Type B pancreatic cell (in vitro differentiated cells): ENCODE results near the gene HIVEP3. TPM values are rescaled to one million over a fixed set of nuclear protein-coding genes. Genes with fewer than 3 reads are reported as not detected.
"Not testable (repeated sequence)": the region's sequence is repeated elsewhere in the genome, so short reads cannot be mapped to it uniquely, and the experiment has no call there.

ENCODE experiments used
- DNase-seq: peaks from one replicate; pipeline ENCODE4 v3.0.0; 2021; ENCODE audit warnings: mixed read lengths; ENCODE audit not compliant: unreplicated experiment; ENCODE audit errors: extremely low spot score
- H3K27ac Mint-ChIP-seq: 2 replicates; pipeline ENCODE4 v1.8.0; 2021; ENCODE audit warnings: mild to moderate bottlenecking, mixed read lengths
- H3K27me3 Mint-ChIP-seq: 2 replicates; pipeline ENCODE4 v1.8.0; 2021; ENCODE audit warnings: mixed read lengths
- H3K36me3 Mint-ChIP-seq: 2 replicates; pipeline ENCODE4 v1.8.0; 2021; ENCODE audit warnings: mixed read lengths
- H3K4me1 Mint-ChIP-seq: one replicate; pipeline ENCODE4 v1.8.0; 2021; ENCODE audit warnings: mixed read lengths; ENCODE audit not compliant: unreplicated experiment
- H3K4me3 Mint-ChIP-seq: 2 replicates; pipeline ENCODE4 v1.8.0; 2021; ENCODE audit warnings: mild to moderate bottlenecking, mixed read lengths
- H3K9me3 Mint-ChIP-seq: 2 replicates; pipeline ENCODE4 v1.8.0; 2021; ENCODE audit warnings: mixed read lengths
- CTCF ChIP-seq: fragments of 200-600 bp; sonication (generic); conservative IDR thresholded peaks from 2 replicates; pipeline ENCODE4 v1.5.0; 2021; ENCODE audit warnings: antibody characterized with exemption, mild to moderate bottlenecking
- total RNA-seq: library from RNA; stranded (reverse); gene quantifications from 2 replicates; pipeline ENCODE4 v1.2.1, GENCODE V29; 2021; ENCODE audit warnings: low replicate concordance

The HIVEP3 gene
- total RNA-seq, 1 donor from 2014 or later, result 9.2 TPM

GRCh38 chr1:41695118-41695745, 223.5 kb downstream of the HIVEP3 start:
- DNase-seq, result no peak
- TF ChIP-seq CTCF, result no peak
- Mint-ChIP-seq H3K9me3 (no peaks in the 10 kb centered on the region), H3K36me3 (no peaks in the 10 kb centered on the region), H3K27me3 (peaks cover 2% of the 10 kb centered on the region), H3K27ac (no peak overlapping the region), H3K4me1 (peaks cover 4% of the 10 kb centered on the region), H3K4me3 (no peak overlapping the region)

GRCh38 chr1:41691966-41692365, 226.8 kb downstream of the HIVEP3 start:
- DNase-seq, H3K36me3 Mint-ChIP-seq, H3K4me3 Mint-ChIP-seq, H3K27ac Mint-ChIP-seq, H3K27me3 Mint-ChIP-seq, H3K9me3 Mint-ChIP-seq, H3K4me1 Mint-ChIP-seq: not testable (repeated sequence)

- TF ChIP-seq CTCF, result no peak
- Mint-ChIP-seq H3K36me3 (no peaks in the 10 kb centered on the region), H3K9me3 (no peaks in the 10 kb centered on the region), H3K27ac (no peak overlapping the region), H3K4me1 (peaks cover 6% of the 10 kb centered on the region), H3K4me3 (no peak overlapping the region), H3K27me3 (peaks cover 7% of the 10 kb centered on the region)
- DNase-seq, result no peak
Observed at GRCh38 chr1:41691424-41691823, 227.3 kb downstream of the HIVEP3 start.

- TF ChIP-seq CTCF, result no peak
- Mint-ChIP-seq H3K9me3 (no peaks in the 10 kb centered on the region), H3K27me3 (peaks cover 7% of the 10 kb centered on the region), H3K36me3 (no peaks in the 10 kb centered on the region), H3K4me1 (peaks cover 6% of the 10 kb centered on the region), H3K27ac (no peak overlapping the region), H3K4me3 (no peak overlapping the region)
- DNase-seq, result no peak
Observed at GRCh38 chr1:41690331-41690730, 228.4 kb downstream of the HIVEP3 start.

GRCh38 chr1:41689558-41689981, 229.2 kb downstream of the HIVEP3 start:
- DNase-seq, result no peak
- H3K27me3 Mint-ChIP-seq, result peaks cover 7% of the 10 kb centered on the region
- H3K4me1 Mint-ChIP-seq, result peaks cover 6% of the 10 kb centered on the region
- H3K9me3 Mint-ChIP-seq, result no peaks in the 10 kb centered on the region
- no peak for TF ChIP-seq CTCF
- no peak overlapping the region for H3K27ac Mint-ChIP-seq
- H3K36me3 Mint-ChIP-seq, result no peaks in the 10 kb centered on the region
- H3K4me3 Mint-ChIP-seq, result no peak overlapping the region

GRCh38 chr1:41689139-41689538, 229.6 kb downstream of the HIVEP3 start:
- H3K27ac Mint-ChIP-seq, result no peak overlapping the region
- no peak for TF ChIP-seq CTCF
- no peaks in the 10 kb centered on the region for H3K9me3 Mint-ChIP-seq
- H3K4me3 Mint-ChIP-seq, result no peak overlapping the region
- H3K27me3 Mint-ChIP-seq, result peaks cover 7% of the 10 kb centered on the region
- H3K4me1 Mint-ChIP-seq, result peaks cover 6% of the 10 kb centered on the region
- DNase-seq, result no peak
- H3K36me3 Mint-ChIP-seq, result no peaks in the 10 kb centered on the region
